SJCRH30 (cell line): ENCODE data around the gene GGN. TPM values are rescaled to one million over a fixed set of nuclear protein-coding genes. Genes with fewer than 3 reads are reported as not detected.
A peak's percentile ranks its signal among the peaks of the same experiment; 100 is the strongest.
"Not testable (repeated sequence)": the region's sequence is repeated elsewhere in the genome, so short reads cannot be mapped to it uniquely, and the experiment has no call there.

Experiments used
- DNase-seq, 2 experiments: peaks; one replicate each; pipeline ENCODE4 v3.0.0-alpha.2; 2015 to 2020
- H3K27ac ChIP-seq: fragments of 250-450 bp; sonication (Bioruptor Pico); 2 replicates; pipeline ENCODE4 v1.5.1; 2020; ENCODE audit warnings: mild to moderate bottlenecking, moderate library complexity
- H3K27me3 ChIP-seq: fragments of 250-450 bp; sonication (Bioruptor Pico); 2 replicates; pipeline ENCODE4 v1.5.1; 2020; ENCODE audit warnings: mild to moderate bottlenecking, moderate library complexity
- H3K36me3 ChIP-seq: fragments of 250-450 bp; sonication (Bioruptor Pico); 2 replicates; pipeline ENCODE4 v1.5.1; 2020; ENCODE audit warnings: mild to moderate bottlenecking, moderate library complexity
- H3K4me1 ChIP-seq: fragments of 250-450 bp; sonication (Bioruptor Pico); 2 replicates; pipeline ENCODE4 v1.5.1; 2020; ENCODE audit warnings: mild to moderate bottlenecking, moderate library complexity
- H3K4me3 ChIP-seq: fragments of 250-450 bp; sonication (Bioruptor Pico); 2 replicates; pipeline ENCODE4 v1.5.1; 2020; ENCODE audit warnings: mild to moderate bottlenecking, moderate library complexity
- H3K9me3 ChIP-seq: fragments of 250-450 bp; sonication (Bioruptor Pico); replicated peaks from 2 replicates; pipeline ENCODE4 v1.5.1; 2020; ENCODE audit warnings: mild to moderate bottlenecking, moderate library complexity
- total RNA-seq: library from RNA; depleted of rRNA; stranded (reverse); fragments of >200 nt; shearing (Covaris generic); gene quantifications from 2 replicates; pipeline ENCODE4 v1.2.3, GENCODE V29; 2014; rRNA removed

Gene GGN
- total RNA-seq, 1 experiment from 2014 or later, result 0.59 TPM

DNA sequence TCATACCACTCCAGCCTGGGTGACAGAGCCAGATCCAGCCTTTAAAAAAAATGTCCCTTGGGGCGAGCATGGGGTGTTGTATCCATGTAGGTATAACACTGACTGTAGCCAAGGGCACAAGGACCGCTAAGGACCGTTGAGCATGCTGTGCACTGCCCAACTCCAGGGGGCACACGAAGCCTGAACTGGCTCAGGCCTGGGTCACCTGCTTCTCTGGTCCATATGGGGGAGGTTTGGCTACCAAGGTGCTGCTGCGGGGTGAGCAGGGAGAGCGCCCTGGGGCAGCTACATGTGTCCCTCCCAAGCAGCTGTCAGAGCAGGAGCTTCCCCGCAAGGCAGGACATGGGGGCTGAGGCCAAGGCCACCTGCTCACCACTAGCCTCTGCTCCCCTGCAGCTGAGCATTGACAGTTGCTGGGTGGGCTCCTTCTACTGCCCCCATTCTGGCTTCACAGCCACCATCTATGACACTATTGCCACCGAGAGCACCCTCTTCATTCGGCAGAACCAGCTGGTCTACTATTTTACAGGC lies 35.9 kb downstream of the GGN start:
- H3K4me3 ChIP-seq, result no peak overlapping the region
- DNase-seq, result peak; percentile 57 to 68
- H3K36me3 ChIP-seq, result no peaks in the 10 kb centered on the region
- H3K9me3 ChIP-seq, result no peaks in the 10 kb centered on the region
- peaks cover 8% of the 10 kb centered on the region for H3K4me1 ChIP-seq
- peaks cover 8% of the 10 kb centered on the region; the same call in 1 of the 2 replicates for H3K27me3 ChIP-seq
- no peak overlapping the region for H3K27ac ChIP-seq

DNA sequence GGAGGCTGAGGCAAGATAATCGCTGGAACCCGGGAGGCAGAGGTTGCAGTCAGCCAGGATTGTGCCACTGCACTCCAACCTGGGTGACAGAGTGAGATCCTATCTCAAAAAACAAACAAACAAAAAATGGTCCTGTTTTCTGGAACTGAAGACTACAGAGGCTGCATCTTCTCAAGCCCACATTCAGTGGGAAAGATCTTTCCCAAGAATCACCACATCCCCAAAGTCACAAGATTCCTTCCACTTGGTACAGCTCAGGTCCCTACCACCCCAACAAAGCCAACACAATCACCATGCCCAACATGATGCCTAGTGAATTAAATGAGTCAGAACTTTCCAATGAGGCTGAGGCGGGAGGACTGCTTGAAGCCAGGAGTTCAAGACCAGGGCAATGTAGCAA lies 37.0 kb downstream of the GGN start:
- DNase-seq, result no peak
- Histone ChIP-seq H3K27ac (no peak overlapping the region), H3K9me3 (no peaks in the 10 kb centered on the region), H3K4me1 (peaks cover 8% of the 10 kb centered on the region), H3K4me3 (no peak overlapping the region), H3K36me3 (no peaks in the 10 kb centered on the region), H3K27me3 (peaks cover under 1% of the 10 kb centered on the region; the same call in 1 of the 2 replicates)

DNA sequence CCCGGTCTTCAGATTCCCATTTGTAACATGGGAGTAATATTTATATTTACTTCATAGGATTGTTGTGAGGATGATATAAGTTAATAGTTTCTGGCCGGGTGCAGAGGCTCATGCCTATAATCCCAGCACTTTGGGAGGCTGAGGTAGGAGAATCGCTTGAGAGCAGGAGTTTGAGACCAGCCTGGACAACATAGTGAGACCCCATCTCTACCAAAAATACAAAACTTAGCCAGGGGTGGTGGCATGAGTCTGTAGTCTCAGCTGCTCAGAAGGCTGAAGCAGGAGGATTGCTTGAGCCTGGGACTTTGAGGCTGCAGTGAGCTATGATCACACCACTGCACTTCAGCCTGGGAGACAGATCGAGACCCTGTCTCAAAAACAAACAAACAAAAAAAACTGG lies 41.0 kb downstream of the GGN start:
- Histone ChIP-seq H3K36me3 (no peaks in the 10 kb centered on the region), H3K27ac (no peak overlapping the region), H3K4me1 (peaks cover under 1% of the 10 kb centered on the region; the same call in 1 of the 2 replicates), H3K9me3 (no peaks in the 10 kb centered on the region), H3K27me3 (no peaks in the 10 kb centered on the region), H3K4me3 (no peak overlapping the region)
- DNase-seq, result no peak

DNA sequence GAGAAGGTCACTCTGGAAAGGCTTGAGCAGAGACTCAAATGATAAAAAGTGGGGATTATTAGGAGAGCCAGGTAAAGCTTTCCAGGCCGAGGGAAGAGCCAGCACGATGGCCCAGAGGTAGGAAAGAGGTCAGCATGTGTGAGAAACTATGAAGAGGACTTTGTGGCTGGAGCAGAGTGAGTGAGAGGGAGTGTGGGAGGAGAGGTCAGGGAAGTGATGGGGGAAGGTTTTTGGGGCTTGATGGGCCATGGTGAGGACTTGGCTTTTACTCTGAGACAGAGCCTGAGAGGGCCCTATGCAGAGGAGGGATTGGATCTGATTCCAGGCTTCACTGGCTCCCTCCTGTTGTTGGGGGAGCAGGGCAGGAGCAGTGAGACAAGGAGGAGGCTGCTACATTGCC lies 46.9 kb downstream of the GGN start:
- DNase-seq, result no peak
- H3K27ac ChIP-seq, result no peak overlapping the region
- peaks cover 9% of the 10 kb centered on the region; the same call in 1 of the 2 replicates for H3K4me1 ChIP-seq
- no peaks in the 10 kb centered on the region for H3K27me3 ChIP-seq
- H3K9me3 ChIP-seq, result no peaks in the 10 kb centered on the region
- H3K4me3 ChIP-seq, result no peak overlapping the region
- no peaks in the 10 kb centered on the region for H3K36me3 ChIP-seq

GRCh38 chr19:38339011-38339410 lies 48.8 kb downstream of the GGN start:
- not testable (repeated sequence) for H3K27ac ChIP-seq

GRCh38 chr19:38337360-38337653 lies 50.5 kb downstream of the GGN start:
- Histone ChIP-seq H3K4me3 (peak overlapping the region; percentile 64), H3K27me3 (no peaks in the 10 kb centered on the region), H3K36me3 (no peaks in the 10 kb centered on the region), H3K4me1 (peaks cover 13% of the 10 kb centered on the region), H3K27ac (no peak overlapping the region), H3K9me3 (no peaks in the 10 kb centered on the region)
- no peak for DNase-seq

More at GRCh38 chr19:38339011-38339410, 48.8 kb downstream of the GGN start:
- H3K27me3 ChIP-seq, H3K4me3 ChIP-seq, H3K36me3 ChIP-seq, H3K9me3 ChIP-seq: not testable (repeated sequence)
- H3K4me1 ChIP-seq, result peaks cover 13% of the 10 kb centered on the region
- DNase-seq, result peak; percentile 49 to 54

DNA sequence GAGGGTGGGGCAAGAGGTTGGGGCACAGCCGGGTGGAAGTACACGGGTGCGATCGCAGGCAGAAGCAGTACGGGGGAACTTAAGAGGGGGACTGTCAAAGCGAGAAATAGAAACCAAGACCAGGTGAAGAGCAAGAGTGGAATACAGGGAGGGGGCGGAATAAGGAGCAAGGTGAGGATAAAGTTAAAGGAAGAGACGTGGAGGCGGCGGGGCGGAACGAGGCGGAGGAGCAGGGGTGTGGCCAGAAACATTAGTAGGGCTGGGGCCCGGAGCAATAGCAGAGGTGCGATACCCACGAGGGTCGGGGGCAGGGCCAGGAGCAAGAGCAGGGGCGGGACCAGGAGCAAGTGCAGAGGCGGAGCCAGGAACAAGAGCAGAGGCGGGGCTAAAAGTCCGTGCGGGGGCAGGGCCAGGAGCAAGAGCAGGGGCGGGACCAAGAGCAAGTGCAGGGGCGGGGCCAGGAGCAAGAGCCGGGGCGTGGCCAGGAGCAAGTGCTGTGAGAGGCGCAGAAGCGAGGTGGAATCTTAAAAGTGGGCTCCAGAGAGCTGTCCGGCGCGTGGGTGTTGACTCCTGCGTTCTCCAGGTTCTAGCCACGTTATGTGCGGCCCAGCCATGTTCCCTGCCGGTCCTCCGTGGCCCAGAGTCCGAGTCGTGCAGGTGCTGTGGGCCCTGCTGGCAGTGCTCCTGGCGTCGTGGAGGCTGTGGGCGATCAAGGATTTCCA lies 51.0 kb downstream of the GGN start:
- DNase-seq, result peak; percentile 93 to 96
- Histone ChIP-seq H3K27ac (no peak overlapping the region), H3K4me3 (peak overlapping the region; percentile 64), H3K9me3 (no peaks in the 10 kb centered on the region), H3K27me3 (no peaks in the 10 kb centered on the region), H3K4me1 (peaks cover 13% of the 10 kb centered on the region), H3K36me3 (no peaks in the 10 kb centered on the region)

DNA sequence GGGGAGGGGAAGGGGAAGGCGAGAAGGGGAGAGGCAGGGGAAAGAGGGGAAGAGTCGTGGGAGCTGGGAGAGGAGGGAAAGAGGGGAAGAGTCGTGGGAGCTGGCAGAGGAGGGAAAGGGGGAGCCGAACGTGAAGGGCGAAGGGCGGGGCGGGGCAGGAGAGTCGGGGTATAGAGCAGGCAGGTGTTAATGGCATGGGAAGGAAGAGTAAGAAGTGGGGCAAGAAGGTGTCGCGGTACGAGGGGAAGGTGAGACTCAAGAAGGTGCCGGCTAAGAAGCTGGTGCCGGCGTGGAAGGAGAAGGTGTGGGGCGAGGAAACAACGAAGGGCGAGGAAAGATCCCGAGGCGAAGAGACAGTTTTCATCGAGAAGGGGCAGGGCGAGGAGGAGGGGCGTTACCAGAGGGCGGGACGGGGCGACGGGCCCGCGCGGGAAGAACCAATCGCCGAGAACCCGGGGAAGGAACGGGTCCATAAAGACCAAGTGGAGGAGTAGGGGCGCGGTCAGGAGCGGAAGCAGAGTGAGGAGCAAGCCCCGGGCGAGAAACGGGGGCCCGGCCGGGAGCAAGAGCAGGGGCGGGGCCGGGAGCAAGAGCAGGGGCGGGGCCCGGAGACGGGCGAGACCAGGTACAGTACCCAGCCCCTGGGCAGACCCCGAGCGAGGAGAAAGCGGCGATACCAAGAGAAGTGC lies 51.7 kb downstream of the GGN start:
- Histone ChIP-seq H3K4me1 (peaks cover 13% of the 10 kb centered on the region), H3K4me3 (peak overlapping the region; percentile 64), H3K9me3 (no peaks in the 10 kb centered on the region), H3K36me3 (no peaks in the 10 kb centered on the region), H3K27me3 (no peaks in the 10 kb centered on the region), H3K27ac (peak overlapping the region; percentile 21; the same call in 1 of the 2 replicates)
- DNase-seq, result peak; percentile 98

Other genes starting within 250 kb of the GGN start
- 8.1 and 10.6 TPM in 2 replicates for gene DPF1, start 163.8 kb downstream of the GGN start, total RNA-seq
- 1.9 and 2.2 TPM in 2 replicates for gene PPP1R14A, start 131.7 kb downstream of the GGN start, total RNA-seq
- 0.38 and 0.45 TPM in 2 replicates for gene SPINT2, start 123.5 kb downstream of the GGN start, total RNA-seq
- not detected in 2 replicates for gene C19orf33, start 83.8 kb downstream of the GGN start, total RNA-seq
- 47.9 and 54.5 TPM in 2 replicates for gene YIF1B, start 72.1 kb downstream of the GGN start, total RNA-seq
- gene KCNK6, start 68.2 kb downstream of the GGN start, total RNA-seq, result 2.4 and 3.2 TPM in 2 replicates
- gene CATSPERG, start 52.2 kb downstream of the GGN start, total RNA-seq, result 0.77 and 1.1 TPM in 2 replicates
- gene PSMD8, start 13.5 kb downstream of the GGN start, total RNA-seq, result 352 and 382 TPM in 2 replicates
- 1.1 and 2.3 TPM in 2 replicates for gene SPRED3, start 663 bp upstream of the GGN start, total RNA-seq
- 2.8 and 4.6 TPM in 2 replicates for gene FAM98C, start 15.1 kb upstream of the GGN start, total RNA-seq
- gene RASGRP4, start 38.2 kb upstream of the GGN start, total RNA-seq, result 0.73 and 0.94 TPM in 2 replicates
- 12.4 and 19.1 TPM in 2 replicates for gene RYR1, start 45.7 kb upstream of the GGN start, total RNA-seq
- 1.2 and 1.5 TPM in 2 replicates for gene MAP4K1, start 229.9 kb upstream of the GGN start, total RNA-seq
- gene EIF3K, start 231.2 kb upstream of the GGN start, total RNA-seq, result 320 and 322 TPM in 2 replicates